GM10266 (cell line): ENCODE data around the gene DHRS9.
"Not testable (repeated sequence)": the region's sequence is repeated elsewhere in the genome, so short reads cannot be mapped to it uniquely, and the experiment has no call there.

Experiments used
- DNase-seq: peaks from one replicate; pipeline ENCODE4 v3.0.0; 2012; ENCODE audit errors: extremely low spot score
- CTCF ChIP-seq: IDR thresholded peaks from 2 replicates; pipeline ENCODE4 v1.5.1; 2012; ENCODE audit warnings: mild to moderate bottlenecking, low read depth; ENCODE audit not compliant: control insufficient read depth, insufficient read depth; ENCODE audit errors: missing control alignments

Gene DHRS9

GRCh38 chr2:169046440-169047151 is 22.8 kb upstream of the DHRS9 start:
- DNase-seq = no peak
- TF ChIP-seq CTCF = no peak

GRCh38 chr2:169047256-169048250 is 21.8 kb upstream of the DHRS9 start:
- DNase-seq = no peak
- no peak for TF ChIP-seq CTCF

DNA sequence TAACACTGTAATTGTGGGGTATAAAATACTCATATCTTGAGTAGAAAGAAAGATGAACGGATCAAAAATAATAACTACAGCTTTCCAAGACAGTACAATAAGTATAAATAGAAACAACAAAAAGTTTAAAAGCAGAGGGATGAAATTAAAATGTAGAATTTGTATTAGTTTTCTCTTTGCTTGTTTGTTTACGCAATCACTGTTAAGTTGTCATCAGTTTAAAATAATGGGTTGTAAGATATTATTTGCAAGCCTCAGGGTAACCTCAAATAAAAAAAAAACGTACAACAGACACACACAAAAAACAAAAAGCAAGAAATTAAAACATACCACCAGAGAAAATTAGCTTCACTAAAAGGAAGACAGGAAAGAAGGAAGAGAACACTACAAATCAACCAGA is 20.2 kb upstream of the DHRS9 start:
- DNase-seq = no peak
- no peak for TF ChIP-seq CTCF

GRCh38 chr2:169050476-169051240 is 18.7 kb upstream of the DHRS9 start:
- no peak for DNase-seq
- TF ChIP-seq CTCF = no peak

- DNase-seq = not testable (repeated sequence)
Measured at GRCh38 chr2:169054575-169054974, 14.8 kb upstream of the DHRS9 start.

- not testable (repeated sequence) for DNase-seq
Measured at GRCh38 chr2:169064199-169064598, 5.2 kb upstream of the DHRS9 start.

DNA sequence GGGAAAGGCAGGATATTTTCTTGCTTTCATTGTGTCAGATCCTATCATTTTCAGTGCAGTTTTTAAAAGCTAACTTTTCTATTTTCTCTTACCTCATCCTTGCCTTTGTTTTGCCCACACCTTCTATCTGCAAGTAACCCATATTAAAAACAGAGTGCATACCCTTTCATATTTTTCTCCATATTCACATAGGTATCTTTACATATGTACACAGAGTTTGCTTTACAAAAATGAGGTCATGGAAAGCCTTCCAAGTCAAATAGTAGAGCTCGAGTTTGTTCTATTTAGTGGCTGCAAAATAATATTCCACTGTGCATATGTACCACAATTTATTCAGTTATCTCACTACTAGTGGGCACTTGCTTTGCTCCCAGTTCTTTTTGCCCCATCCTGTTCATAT is 3.9 kb upstream of the DHRS9 start:
- DNase-seq = no peak
- no peak for TF ChIP-seq CTCF
